ENCODE results near the gene TRABD2A. TPM values are rescaled to one million over a fixed set of nuclear protein-coding genes. Genes with fewer than 3 reads are reported as not detected.

Gene TRABD2A
- total RNA-seq, 1 donor from 2014 or later = 4.5 TPM

DNA sequence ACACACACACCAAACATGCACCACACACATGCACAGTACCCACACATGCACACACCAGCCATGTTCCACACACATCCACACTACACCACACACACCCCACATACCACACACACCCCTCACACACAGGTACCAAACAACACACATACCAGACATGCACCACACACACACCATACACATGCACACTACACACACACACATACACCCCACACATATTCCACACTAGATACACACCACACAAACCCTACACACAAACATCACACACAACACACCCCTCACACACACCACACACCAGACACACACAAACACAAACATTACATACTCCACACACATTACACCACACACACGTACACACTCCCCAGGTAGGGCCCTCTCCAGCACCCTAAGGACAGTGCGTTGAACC lies 51.2 kb downstream of the TRABD2A start:
- TF ChIP-seq, protein P1, sequence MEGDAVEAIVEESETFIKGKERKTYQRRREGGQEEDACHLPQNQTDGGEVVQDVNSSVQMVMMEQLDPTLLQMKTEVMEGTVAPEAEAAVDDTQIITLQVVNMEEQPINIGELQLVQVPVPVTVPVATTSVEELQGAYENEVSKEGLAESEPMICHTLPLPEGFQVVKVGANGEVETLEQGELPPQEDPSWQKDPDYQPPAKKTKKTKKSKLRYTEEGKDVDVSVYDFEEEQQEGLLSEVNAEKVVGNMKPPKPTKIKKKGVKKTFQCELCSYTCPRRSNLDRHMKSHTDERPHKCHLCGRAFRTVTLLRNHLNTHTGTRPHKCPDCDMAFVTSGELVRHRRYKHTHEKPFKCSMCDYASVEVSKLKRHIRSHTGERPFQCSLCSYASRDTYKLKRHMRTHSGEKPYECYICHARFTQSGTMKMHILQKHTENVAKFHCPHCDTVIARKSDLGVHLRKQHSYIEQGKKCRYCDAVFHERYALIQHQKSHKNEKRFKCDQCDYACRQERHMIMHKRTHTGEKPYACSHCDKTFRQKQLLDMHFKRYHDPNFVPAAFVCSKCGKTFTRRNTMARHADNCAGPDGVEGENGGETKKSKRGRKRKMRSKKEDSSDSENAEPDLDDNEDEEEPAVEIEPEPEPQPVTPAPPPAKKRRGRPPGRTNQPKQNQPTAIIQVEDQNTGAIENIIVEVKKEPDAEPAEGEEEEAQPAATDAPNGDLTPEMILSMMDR (IDR thresholded peaks at IDR 0.05) = no peak
- ATAC-seq (ENCODE audit: low read depth) (no peak), DNase-seq (no peak)
- ChIA-PET POLR2A (no interaction called here), CTCF (no interaction called here)
- Mint-ChIP-seq H3K4me3 (no peak overlapping the region), H3K36me3 (ENCODE audit: low read depth) (no peaks in the 10 kb centered on the region), H3K4me1 (peaks cover 25% of the 10 kb centered on the region), H3K9me3 (no peaks in the 10 kb centered on the region), H3K27ac (no peak overlapping the region), H3K27me3 (no peaks in the 10 kb centered on the region)
- intact Hi-C loops (cut with micrococcal nuclease) = loop anchor here (5.0 kb wide), 1 partner anchor 53 kb away; the partner anchor contains the start of gene TRABD2A

DNA sequence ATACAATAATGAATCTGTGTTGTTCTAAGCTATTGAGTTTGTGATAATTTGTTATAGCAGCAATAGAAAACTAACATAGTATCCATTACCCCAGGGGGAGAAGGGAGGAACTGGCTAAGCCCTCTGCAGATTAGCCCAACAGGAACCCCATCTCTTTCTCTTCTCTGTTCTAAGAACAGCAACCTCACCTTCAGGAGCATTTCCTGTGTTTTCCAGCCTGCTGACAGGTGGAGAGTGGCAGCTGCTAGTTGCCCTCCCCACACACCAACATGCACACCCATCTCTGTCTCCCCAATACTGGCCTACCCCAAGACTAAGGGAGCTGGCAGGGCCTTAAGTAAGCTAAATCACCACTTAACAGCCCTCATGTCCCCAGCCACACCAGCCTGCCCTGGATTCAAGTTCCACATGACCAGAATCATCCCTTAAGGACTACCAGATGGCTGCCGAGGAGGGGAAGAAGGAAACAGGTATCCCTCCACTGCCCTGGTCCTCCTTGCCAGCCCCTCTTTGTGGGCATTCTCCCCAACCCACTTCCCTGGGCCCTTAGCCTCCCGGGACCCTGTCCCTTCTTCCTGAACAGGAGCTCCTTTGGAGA lies 52.8 kb downstream of the TRABD2A start:
- TF ChIP-seq, protein P1 (IDR thresholded peaks at IDR 0.05) = no peak
- no peak overlapping the region for H3K4me3 Mint-ChIP-seq
- H3K36me3 Mint-ChIP-seq (ENCODE audit: low read depth) = no peaks in the 10 kb centered on the region
- intact Hi-C loops (cut with micrococcal nuclease) = no loop called here
- CTCF ChIA-PET = interaction anchor here (0.6 to 1.0 kb wide), 2 partner anchors 10 to 313 kb away, joined by 3 read pairs; no protein-coding TSS in a partner anchor
- no peaks in the 10 kb centered on the region for H3K27me3 Mint-ChIP-seq
- DNase-seq = no peak
- POLR2A ChIA-PET = no interaction called here
- H3K27ac Mint-ChIP-seq = no peak overlapping the region
- peaks cover 15% of the 10 kb centered on the region for H3K4me1 Mint-ChIP-seq
- H3K9me3 Mint-ChIP-seq = no peaks in the 10 kb centered on the region
- ATAC-seq (ENCODE audit: low read depth) = no peak

DNA sequence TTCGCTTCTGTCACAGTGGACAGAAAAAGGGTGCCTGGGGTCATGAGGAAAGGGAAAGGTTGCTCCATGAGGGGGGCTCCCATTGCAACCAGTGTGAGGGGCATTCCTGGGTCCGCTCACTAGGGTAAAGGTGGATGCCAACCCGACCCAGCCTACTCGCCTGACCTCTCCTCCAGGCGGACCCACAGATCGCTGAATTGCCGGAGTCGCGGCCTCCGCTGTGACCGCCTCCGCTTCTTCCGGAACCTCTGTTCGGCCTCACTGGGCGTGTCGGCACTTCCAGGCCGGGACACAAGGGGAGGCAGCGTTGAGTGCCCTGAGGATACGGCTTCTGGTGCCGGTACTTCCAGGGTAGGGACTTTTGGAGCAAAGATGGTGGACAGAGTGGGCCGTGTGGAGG lies 57.1 kb downstream of the TRABD2A start:
- DNase-seq (no peak), ATAC-seq (ENCODE audit: low read depth) (no peak)
- TF ChIP-seq, protein P1 (IDR thresholded peaks at IDR 0.05) = no peak
- Mint-ChIP-seq H3K9me3 (no peaks in the 10 kb centered on the region), H3K27ac (no peak overlapping the region), H3K4me1 (no peaks in the 10 kb centered on the region), H3K27me3 (no peaks in the 10 kb centered on the region), H3K4me3 (no peak overlapping the region), H3K36me3 (ENCODE audit: low read depth) (no peaks in the 10 kb centered on the region)
- POLR2A ChIA-PET = no interaction called here
- CTCF ChIA-PET = no interaction called here
- intact Hi-C loops (cut with micrococcal nuclease) = no loop called here

DNA sequence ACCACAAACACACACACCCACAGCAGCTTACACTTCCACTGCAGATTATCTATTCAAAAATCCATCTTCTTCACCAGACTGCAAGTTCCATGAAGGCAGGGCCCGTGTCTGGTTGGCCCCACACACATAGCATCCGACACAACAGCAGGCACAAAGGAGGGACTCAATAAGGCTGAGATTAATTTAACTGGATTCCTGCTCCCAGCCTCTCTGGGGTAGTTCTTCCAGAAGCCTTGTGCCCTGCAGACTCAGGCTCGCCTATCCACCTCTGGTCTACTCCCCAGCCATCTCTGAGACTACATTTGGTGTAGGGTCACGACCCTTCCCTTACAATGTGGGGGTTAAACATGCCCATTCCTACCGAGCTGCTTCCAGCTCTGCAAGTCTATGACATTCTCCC lies 57.7 kb downstream of the TRABD2A start:
- Mint-ChIP-seq H3K4me1 (peaks cover 3% of the 10 kb centered on the region), H3K4me3 (no peak overlapping the region), H3K27me3 (no peaks in the 10 kb centered on the region), H3K9me3 (no peaks in the 10 kb centered on the region), H3K27ac (no peak overlapping the region), H3K36me3 (ENCODE audit: low read depth) (no peaks in the 10 kb centered on the region)
- ATAC-seq (ENCODE audit: low read depth) (no peak), DNase-seq (no peak)
- TF ChIP-seq, protein P1 (IDR thresholded peaks at IDR 0.05) = no peak
- CTCF ChIA-PET = no interaction called here
- POLR2A ChIA-PET = no interaction called here
- intact Hi-C loops (cut with micrococcal nuclease) = no loop called here

DNA sequence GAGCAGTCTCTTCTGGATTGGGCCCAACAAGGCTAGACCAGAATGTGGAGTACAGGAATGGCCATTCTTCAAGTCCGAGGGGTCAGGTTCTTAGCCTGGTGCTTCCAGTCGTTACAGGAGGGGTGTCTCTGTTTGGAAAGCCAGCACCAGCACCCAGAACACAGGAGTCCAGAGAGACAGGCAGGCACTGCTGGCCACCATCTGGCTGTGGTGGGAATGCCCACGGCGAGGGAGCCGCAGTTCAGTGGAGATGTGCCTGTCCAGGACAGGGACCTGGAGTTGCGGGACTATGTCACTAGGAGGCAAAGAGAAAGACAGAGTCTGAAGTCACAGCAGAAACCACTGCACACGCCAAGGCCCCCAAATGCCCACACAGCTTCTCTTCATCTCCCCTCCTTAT lies 59.1 kb downstream of the TRABD2A start:
- peaks cover 15% of the 10 kb centered on the region for H3K4me1 Mint-ChIP-seq
- H3K27ac Mint-ChIP-seq = no peak overlapping the region
- H3K4me3 Mint-ChIP-seq = no peak overlapping the region
- H3K9me3 Mint-ChIP-seq = peaks cover 2% of the 10 kb centered on the region
- ATAC-seq (ENCODE audit: low read depth) (no peak), DNase-seq (no peak)
- intact Hi-C loops (cut with micrococcal nuclease) = no loop called here
- ChIA-PET CTCF (interaction anchor here (1.5 kb wide), 1 partner anchor 104 kb away, joined by 3 read pairs; no protein-coding TSS in a partner anchor), POLR2A (no interaction called here)
- H3K36me3 Mint-ChIP-seq (ENCODE audit: low read depth) = no peaks in the 10 kb centered on the region
- H3K27me3 Mint-ChIP-seq = no peaks in the 10 kb centered on the region
- TF ChIP-seq, protein P1 (IDR thresholded peaks at IDR 0.05) = no peak
